ENCODE measurements around the gene CHSY1. TPM values are rescaled to one million over a fixed set of nuclear protein-coding genes. Genes with fewer than 3 reads are reported as not detected.

Gene CHSY1
- total and polyA plus RNA-seq, 2 of the 4 experiments (the other 2 are of a cell fraction), result 40.9 to 53.2 TPM

DNA sequence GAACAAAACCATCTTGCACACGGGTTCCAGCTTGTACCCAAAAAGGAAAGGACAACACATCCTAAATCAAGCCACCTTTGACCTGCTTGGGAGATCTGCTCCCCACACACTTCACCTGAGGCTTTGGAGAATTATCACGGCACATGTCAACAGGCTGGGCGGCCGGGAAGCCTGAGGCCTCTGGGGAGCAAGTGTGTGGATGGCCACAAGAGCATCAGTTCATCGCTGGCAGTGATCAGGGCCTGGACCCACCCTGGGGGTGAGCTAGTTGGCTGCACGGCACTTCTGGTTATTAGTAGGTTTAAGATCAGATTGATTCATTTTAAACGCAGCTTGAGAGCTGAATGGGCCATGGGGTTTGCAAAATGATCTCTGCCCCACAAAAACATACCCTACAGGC lies 108.5 kb downstream of the CHSY1 start:
- Histone ChIP-seq H3K36me3 (ENCODE audit: control insufficient read depth, insufficient read depth, low read length) (no peaks in the 10 kb centered on the region), H3K23ac (ENCODE audit: low read depth, low read length) (no peak overlapping the region), H3K9ac (ENCODE audit: low read depth, low read length) (no peak overlapping the region), H2AFZ (replicated peaks; ENCODE audit: low read length, poor library complexity) (no peak overlapping the region), H3K14ac (replicated peaks; ENCODE audit: low read depth, low read length) (no peak overlapping the region), H3K27ac (ENCODE audit: insufficient read depth, low read length) (no peak overlapping the region), H2AK9ac (replicated peaks; ENCODE audit: low read depth, low read length, poor library complexity) (no peak overlapping the region), H3K27me3 (ENCODE audit: control insufficient read depth, insufficient read depth, low read length) (no peaks in the 10 kb centered on the region), H3K4ac (ENCODE audit: low read depth, low read length) (no peak overlapping the region), H4K20me1 (ENCODE audit: insufficient read depth, low read length) (no peaks in the 10 kb centered on the region), H2BK120ac (ENCODE audit: low read depth, low read length) (no peak overlapping the region), H4K8ac (ENCODE audit: low read depth in 2 of 2, low read length in 2 of 2) (no peak overlapping the region), H4K91ac (ENCODE audit: insufficient read depth, low read depth, low read length) (no peak overlapping the region), H3K9me3 (ENCODE audit: control insufficient read depth, insufficient read depth, low read length) (no peaks in the 10 kb centered on the region), H2BK20ac (ENCODE audit: low read depth, low read length) (no peak overlapping the region), H3K56ac (ENCODE audit: extremely low read depth, insufficient read depth, low read length) (no peak overlapping the region), H3K4me1 (ENCODE audit: control insufficient read depth, insufficient read depth, low read length) (peaks cover 13% of the 10 kb centered on the region), H2AK5ac (ENCODE audit: low read depth, low read length) (no peak overlapping the region), H2BK5ac (ENCODE audit: low read depth, low read length, poor library complexity, severe bottlenecking) (no peak overlapping the region), H3K4me3 (ENCODE audit: insufficient read depth, low read depth, low read length) (no peak overlapping the region), H4K5ac (ENCODE audit: low read depth, low read length) (no peak overlapping the region), H3K9me1 (ENCODE audit: insufficient read depth, low read length) (no peaks in the 10 kb centered on the region; the same call in 1 of the 2 replicates), H3K79me1 (ENCODE audit: low read depth in 1 of 2, low read length in 2 of 2) (no peaks in the 10 kb centered on the region; a peak in 1 of 4 replicates), H3K18ac (ENCODE audit: low read depth, low read length) (no peak overlapping the region), H3K4me2 (ENCODE audit: low read depth, low read length) (no peak overlapping the region), H2BK15ac (ENCODE audit: low read depth, low read length) (no peak overlapping the region)
- in situ Hi-C loops (cut with MboI; ENCODE audit: low sequenced_read_pairs) (no loop called here), intact Hi-C loops (cut with micrococcal nuclease) (no loop called here), dilution Hi-C loops (cut with HindIII; ENCODE audit: low sequenced_read_pairs, unreplicated experiment) (no loop called here)
- no TSS peak for BruUV-seq (replicated peaks)
- no CpG with 5 or more reads among the region's 7 CpGs for WGBS, 2 experiments (ENCODE audit: extremely low coverage in 2 of 2, insufficient read length in 1 of 2)
- ChIA-PET CTCF (no interaction called here), POLR2A (ENCODE audit: unreplicated experiment) (no interaction called here)
- TF ChIP-seq MAFK (IDR thresholded peaks at IDR 0.05; ENCODE audit: low read depth, low read length) (no peak), FOS (IDR thresholded peaks at IDR 0.05; ENCODE audit: low read depth, low read length) (no peak), RAD21 (IDR thresholded peaks at IDR 0.05; ENCODE audit: low read length) (no peak), SMC3 (IDR thresholded peaks at IDR 0.05; ENCODE audit: low read depth, low read length) (no peak), POLR2A (IDR thresholded peaks at IDR 0.05; ENCODE audit: low read depth, low read length) (no peak), MAZ (IDR thresholded peaks at IDR 0.05; ENCODE audit: borderline replicate concordance, low read depth, low read length) (no peak), CEBPB (IDR thresholded peaks at IDR 0.05; ENCODE audit: low read depth, low read length) (no peak), NFE2L2 (IDR thresholded peaks at IDR 0.05; ENCODE audit: low read depth, low read length) (no peak), RCOR1 (IDR thresholded peaks at IDR 0.05; ENCODE audit: insufficient replicate concordance, low read length) (no peak), RFX5 (IDR thresholded peaks at IDR 0.05; ENCODE audit: low read depth, low read length) (no peak), BHLHE40 (IDR thresholded peaks at IDR 0.05; ENCODE audit: low read depth, low read length) (no peak), MXI1 (IDR thresholded peaks at IDR 0.05; ENCODE audit: borderline replicate concordance, low read depth, low read length) (no peak), ELK1 (IDR thresholded peaks at IDR 0.05; ENCODE audit: borderline replicate concordance, low read depth, low read length) (no peak)
- TF ChIP-seq, protein P1, sequence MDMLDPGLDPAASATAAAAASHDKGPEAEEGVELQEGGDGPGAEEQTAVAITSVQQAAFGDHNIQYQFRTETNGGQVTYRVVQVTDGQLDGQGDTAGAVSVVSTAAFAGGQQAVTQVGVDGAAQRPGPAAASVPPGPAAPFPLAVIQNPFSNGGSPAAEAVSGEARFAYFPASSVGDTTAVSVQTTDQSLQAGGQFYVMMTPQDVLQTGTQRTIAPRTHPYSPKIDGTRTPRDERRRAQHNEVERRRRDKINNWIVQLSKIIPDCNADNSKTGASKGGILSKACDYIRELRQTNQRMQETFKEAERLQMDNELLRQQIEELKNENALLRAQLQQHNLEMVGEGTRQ (IDR thresholded peaks at IDR 0.05; ENCODE audit: low read depth, low read length), result no peak
- DNase-seq, result no peak
- ATAC-seq (ENCODE audit: low read depth), result no peak
